Gastrocnemius medialis (tissue), 4 donors: Measurements from ENCODE around the gene ATF6B.

ENCODE experiments used
- CTCF ChIP-seq, 5 experiments: fragments of 450-650 bp in 3 of 5; fragments of 200-600 bp in 2 of 5; sonication (generic) in 2 of 5; IDR thresholded peaks in 4 of 5; conservative IDR thresholded peaks in 1 of 5; 1 replicate in 4 of 5; 2 replicates in 1 of 5; pipeline ENCODE4 v1.5.1; 2016 to 2019; ENCODE audit warnings: antibody characterized with exemption in 5 of 5, mild to moderate bottlenecking in 3 of 5, moderate library complexity in 3 of 5
- POLR2A ChIP-seq, 2 donors: fragments of 450-650 bp; IDR thresholded peaks; one replicate each; pipeline ENCODE4 v1.6.1; 2017; ENCODE audit warnings: antibody characterized with exemption in 2 of 2, mild to moderate bottlenecking in 2 of 2, moderate library complexity in 2 of 2

GRCh38 chr6:32092760-32093497 is 35.1 kb downstream of the ATF6B start:
- TF ChIP-seq POLR2A (IDR thresholded peaks at IDR 0.05), result no peak
- TF ChIP-seq CTCF (IDR thresholded peaks at IDR 0.05 in 4 of 5, conservative IDR thresholded peaks at IDR 0.05 in 1 of 5), result no peak
